ENCODE measurements around the gene ALDH6A1. TPM values are rescaled to one million over a fixed set of nuclear protein-coding genes. Genes with fewer than 3 reads are reported as not detected.
A peak's percentile ranks its signal among the peaks of the same experiment; 100 is the strongest.
"Not testable (repeated sequence)": the region's sequence is repeated elsewhere in the genome, so short reads cannot be mapped to it uniquely, and the experiment has no call there.

ALDH6A1 gene
- polyA plus RNA-seq, 1 donor from 2014 or later = 11.1 TPM

- not testable (repeated sequence) for H2AFZ ChIP-seq (ENCODE audit: low read depth, low read length); H3K9me3 ChIP-seq (ENCODE audit: low read length); H3K4me3 ChIP-seq (ENCODE audit: low read length); H3K79me2 ChIP-seq (replicated peaks; ENCODE audit: insufficient read depth, low read length); H3K27me3 ChIP-seq (ENCODE audit: insufficient read depth, low read depth, low read length); H3F3A ChIP-seq (ENCODE audit: insufficient read depth, low read length, poor library complexity, severe bottlenecking); H3K36me3 ChIP-seq (ENCODE audit: insufficient read depth, low read length); H3K4me2 ChIP-seq (ENCODE audit: low read length); H4K20me1 ChIP-seq (ENCODE audit: insufficient read depth); H3K9me2 ChIP-seq (ENCODE audit: insufficient read depth, low read length); H3K9ac ChIP-seq (ENCODE audit: low read length); H3K27ac ChIP-seq (ENCODE audit: low read length)
- TF ChIP-seq CTCF (IDR thresholded peaks at IDR 0.05; ENCODE audit: poor library complexity, severe bottlenecking) = peak; percentile 80
- TF ChIP-seq SMC3 (conservative IDR thresholded peaks at IDR 0.05; ENCODE audit: poor library complexity) = peak; percentile 84
- TF ChIP-seq RAD21 (conservative IDR thresholded peaks at IDR 0.05) = peak; percentile 86
These were observed 27.4 kb upstream of the ALDH6A1 start for GRCh38 chr14:74111395-74112216.

- no peak overlapping the region for H3K27ac ChIP-seq (ENCODE audit: low read length)
- H3K36me3 ChIP-seq (ENCODE audit: insufficient read depth, low read length) = no peaks in the 10 kb centered on the region
- H3K27me3 ChIP-seq (ENCODE audit: insufficient read depth, low read depth, low read length) = no peaks in the 10 kb centered on the region
- no peaks in the 10 kb centered on the region for H4K20me1 ChIP-seq (ENCODE audit: insufficient read depth)
- TF ChIP-seq EZH2 (IDR thresholded peaks at IDR 0.05; ENCODE audit: borderline replicate concordance, insufficient read depth, low read length, poor library complexity, severe bottlenecking) = no peak
- no peak for TF ChIP-seq TAF1 (IDR thresholded peaks at IDR 0.05; ENCODE audit: low read depth)
- TF ChIP-seq SMC3 (conservative IDR thresholded peaks at IDR 0.05; ENCODE audit: poor library complexity) = no peak
- no peak for TF ChIP-seq REST (IDR thresholded peaks at IDR 0.05; ENCODE audit: borderline replicate concordance)
- TF ChIP-seq EP300 (conservative IDR thresholded peaks at IDR 0.05; ENCODE audit: poor library complexity, severe bottlenecking) = no peak
- no peak for TF ChIP-seq POLR2AphosphoS5 (IDR thresholded peaks at IDR 0.05)
- no peak for TF ChIP-seq CTCF (IDR thresholded peaks at IDR 0.05; ENCODE audit: poor library complexity, severe bottlenecking)
- TF ChIP-seq MXI1 (conservative IDR thresholded peaks at IDR 0.05; ENCODE audit: poor library complexity, severe bottlenecking) = no peak
- no peak for TF ChIP-seq RAD21 (conservative IDR thresholded peaks at IDR 0.05)
- H3F3A ChIP-seq (ENCODE audit: insufficient read depth, low read length, poor library complexity, severe bottlenecking) = no peaks in the 10 kb centered on the region
- no peaks in the 10 kb centered on the region for H3K9me2 ChIP-seq (ENCODE audit: insufficient read depth, low read length)
- H2AFZ ChIP-seq (ENCODE audit: low read depth, low read length) = no peak overlapping the region
- H3K9ac ChIP-seq (ENCODE audit: low read length) = no peak overlapping the region
- H3K79me2 ChIP-seq (replicated peaks; ENCODE audit: insufficient read depth, low read length) = no peaks in the 10 kb centered on the region
- no peak overlapping the region for H3K4me2 ChIP-seq (ENCODE audit: low read length)
- no peaks in the 10 kb centered on the region for H3K9me3 ChIP-seq (ENCODE audit: low read length)
- H3K4me3 ChIP-seq (ENCODE audit: low read length) = no peak overlapping the region
These were observed 25.1 kb upstream of the ALDH6A1 start for GRCh38 chr14:74109369-74109768.

All from neural cell (in vitro differentiated cells).